ENCODE results near the gene SCAF1. TPM values are rescaled to one million over a fixed set of nuclear protein-coding genes. Genes with fewer than 3 reads are reported as not detected.

The SCAF1 gene
- polyA plus RNA-seq, 3 donors, result 12.7 to 23.5 (median 17.4) TPM

DNA sequence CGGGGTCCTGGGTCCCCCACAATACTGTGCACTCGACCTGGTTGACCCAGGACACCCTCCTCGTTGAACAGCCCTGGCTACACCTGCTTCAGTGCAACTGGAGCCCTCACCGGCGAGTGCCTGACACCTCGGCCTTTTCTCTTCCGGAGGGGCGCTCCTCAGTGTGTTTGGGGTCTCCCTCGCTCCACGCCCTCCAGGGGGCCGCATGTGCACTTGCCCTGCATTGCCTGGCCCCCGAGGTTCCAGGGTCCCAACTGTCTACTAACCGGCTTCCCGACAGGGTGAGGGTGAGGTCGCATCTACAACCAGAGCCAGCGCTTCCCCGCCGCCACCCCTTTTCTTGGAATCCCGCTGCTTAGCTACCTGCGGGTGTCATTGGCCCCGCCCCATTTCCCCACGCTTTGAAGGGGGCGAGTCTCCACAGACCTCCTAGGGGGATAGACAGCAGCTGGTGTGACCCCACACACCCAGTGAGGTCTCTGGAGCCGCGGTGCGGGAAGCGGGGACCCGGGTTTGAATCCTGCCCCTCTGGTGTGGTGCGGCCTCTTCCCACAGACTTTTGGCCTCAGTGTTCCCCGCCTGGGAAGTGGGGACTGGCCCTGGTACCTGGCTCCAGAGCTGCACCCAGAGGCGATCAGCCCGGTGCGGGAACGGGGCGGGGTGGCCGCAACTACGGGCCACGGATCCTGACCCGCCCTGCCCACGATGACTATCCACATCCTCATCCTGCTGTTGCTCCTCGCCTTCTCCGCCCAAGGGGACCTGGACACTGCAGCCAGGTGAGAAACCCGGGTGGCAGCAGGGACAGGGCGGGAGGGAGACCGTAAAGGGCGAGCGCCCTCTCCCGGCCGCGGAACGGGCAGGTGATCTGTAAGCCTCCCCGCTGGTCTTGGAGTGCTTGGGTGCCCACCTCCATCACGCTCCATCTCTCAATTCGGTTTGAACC is 47.4 kb downstream of the SCAF1 start, which contains the start of gene ADM5:
Gene ADM5, plus strand, starts transcription at position 462 of the 946 bp plus-strand sequence. Its CDS starts 244 bp downstream, at position 706.
- 26 to 33% (median 33%) methylated on average over 50 to 54 of the region's 54 CpGs for WGBS, 3 donors
- H3K27ac ChIP-seq (ENCODE audit: low read depth, low read length), result no peak within 1 kb of the TSS

DNA sequence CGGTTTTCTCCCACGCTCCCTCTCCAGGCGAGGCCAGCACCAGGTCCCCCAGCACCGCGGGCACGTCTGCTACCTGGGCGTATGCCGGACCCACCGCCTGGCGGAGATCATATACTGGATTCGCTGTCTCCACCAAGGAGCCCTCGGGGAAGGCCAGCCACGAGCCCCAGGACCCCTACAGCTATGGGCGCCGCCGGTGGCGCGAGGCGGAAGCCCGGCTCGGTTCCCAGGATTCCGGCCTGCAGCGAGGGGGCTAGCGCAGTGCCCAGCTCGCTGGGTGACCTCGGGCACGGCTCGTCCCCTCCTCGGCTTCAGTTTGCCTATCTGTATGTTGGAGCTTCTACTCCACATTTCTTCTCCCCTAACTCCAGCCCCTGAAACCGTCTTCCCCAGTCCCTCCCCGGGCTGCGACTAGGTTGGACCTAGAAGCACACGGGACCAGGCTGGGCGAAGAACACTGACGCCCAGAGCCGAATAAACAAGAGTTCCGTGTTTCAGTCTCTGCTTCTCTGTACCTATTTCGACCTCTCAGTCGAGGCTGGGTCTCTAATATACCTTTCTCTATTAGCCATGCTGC is 48.2 kb downstream of the SCAF1 start:
- WGBS, 3 donors, result 8 to 16% (median 13%) methylated on average over 36 to 39 of the region's 39 CpGs
- no peak overlapping the region for H3K27ac ChIP-seq (ENCODE audit: low read depth, low read length)

GRCh38 chr19:49690656-49691242 is 48.7 kb downstream of the SCAF1 start, which contains the start of gene CPT1C:
CPT1C (plus strand) TSS chr19:49691116; CDS start chr19:49692253, 1,137 bp downstream.
- H3K27ac ChIP-seq (ENCODE audit: low read depth, low read length), result no peak within 1 kb of the TSS
- 2 to 4% (median 3%) methylated on average over 38 of the region's 38 CpGs for WGBS, 3 donors

DNA sequence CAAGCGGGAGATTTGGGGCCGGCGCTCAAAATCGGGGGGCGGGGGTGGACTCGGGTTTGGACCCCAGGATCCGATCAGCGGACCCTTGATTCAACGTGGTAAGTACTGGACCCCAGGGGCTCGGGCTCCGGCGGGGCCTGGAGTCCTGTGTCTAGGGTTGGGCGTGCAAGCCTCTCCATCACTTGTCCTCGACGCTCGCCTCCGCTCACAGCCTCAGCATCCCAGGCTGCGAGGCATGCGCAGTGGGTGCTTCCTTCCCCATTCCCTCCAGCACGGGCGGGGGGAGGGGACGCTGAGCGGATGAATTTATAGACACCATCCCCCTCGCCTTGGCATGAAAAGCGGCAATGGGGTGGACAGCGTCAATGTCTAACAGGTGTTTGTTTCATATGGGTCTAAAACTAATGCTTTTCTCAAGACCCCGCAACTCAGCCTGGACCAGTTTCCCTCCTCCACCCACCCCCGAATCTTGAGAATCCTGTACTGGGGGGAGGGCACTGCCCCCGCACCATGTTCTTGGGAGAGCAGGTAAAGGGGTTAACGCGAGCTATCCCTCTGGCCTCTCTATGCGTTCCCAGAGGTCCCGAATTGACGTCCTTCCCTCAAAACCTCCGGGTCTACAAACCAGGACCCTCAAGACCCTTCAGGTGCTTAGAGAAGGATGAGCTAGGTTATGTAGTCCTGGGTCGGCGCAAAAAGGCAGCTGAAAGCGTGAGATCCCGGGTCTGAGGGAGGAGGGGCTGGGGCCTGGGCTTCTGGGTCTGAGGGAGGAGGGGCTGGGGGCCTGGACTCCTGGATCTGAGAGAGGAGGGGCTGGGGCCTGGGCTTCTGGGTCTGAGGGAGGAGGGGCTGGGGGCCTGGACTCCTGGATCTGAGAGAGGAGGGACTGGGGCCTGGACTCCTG is 49.5 kb downstream of the SCAF1 start:
- 9 to 17% (median 12%) methylated on average over 37 to 39 of the region's 39 CpGs for WGBS, 3 donors

DNA sequence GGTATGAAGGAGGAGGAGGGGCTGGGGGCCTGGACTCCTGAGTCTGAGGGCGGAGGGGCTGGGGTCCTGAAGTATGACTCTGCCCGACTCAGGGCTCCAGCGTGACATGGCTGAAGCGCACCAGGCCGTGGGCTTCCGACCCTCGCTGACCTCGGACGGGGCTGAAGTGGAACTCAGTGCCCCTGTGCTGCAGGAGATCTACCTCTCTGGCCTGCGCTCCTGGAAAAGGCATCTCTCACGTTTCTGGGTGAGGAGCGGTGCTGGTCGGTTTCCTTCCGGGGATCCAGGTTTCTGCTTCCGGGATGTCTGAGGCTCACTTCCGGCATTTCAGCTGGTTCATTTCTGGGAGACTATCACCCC is 50.1 kb downstream of the SCAF1 start:
- WGBS, 3 donors, result 65 to 70% (median 69%) methylated on average over 16 of the region's 16 CpGs
- no peak overlapping the region for H3K27ac ChIP-seq (ENCODE audit: low read depth, low read length)

More for the DNA sequence above, 49.5 kb downstream of the SCAF1 start:
- no peak overlapping the region for H3K27ac ChIP-seq (ENCODE audit: low read depth, low read length)

DNA sequence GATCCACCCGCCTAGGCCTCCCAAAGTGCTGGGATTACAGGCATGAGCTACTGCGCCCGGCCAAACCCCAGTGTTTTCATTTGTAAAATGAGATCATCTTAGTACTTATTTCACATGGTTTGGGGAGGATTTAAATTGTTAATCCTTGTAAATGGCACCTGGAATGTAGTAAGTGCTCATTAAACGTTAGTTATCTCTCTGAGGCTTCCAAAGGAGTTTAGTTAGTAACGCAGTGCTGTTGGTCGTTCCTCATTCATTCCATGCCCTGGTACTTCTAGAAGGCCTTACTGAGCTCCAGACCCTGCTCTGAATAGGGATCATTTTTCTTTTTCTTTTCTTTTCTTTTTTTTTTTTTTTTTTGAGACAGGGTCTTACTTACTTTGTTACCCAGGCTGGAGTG is 54.1 kb downstream of the SCAF1 start:
- H3K27ac ChIP-seq (ENCODE audit: low read depth, low read length), result no peak overlapping the region
- WGBS, 3 donors, result 82 to 93% (median 85%) methylated on average over 6 of the region's 6 CpGs

- 87 to 95% (median 94%) methylated on average over 7 of the region's 7 CpGs for WGBS, 3 donors
- no peak overlapping the region for H3K27ac ChIP-seq (ENCODE audit: low read depth, low read length)
These were observed 54.9 kb downstream of the SCAF1 start for GRCh38 chr19:49696865-49697264.

GRCh38 chr19:49699364-49699763 is 57.4 kb downstream of the SCAF1 start:
- WGBS, 3 donors, result 84 to 95% (median 88%) methylated on average over 5 of the region's 5 CpGs
- no peak overlapping the region for H3K27ac ChIP-seq (ENCODE audit: low read depth, low read length)

GRCh38 chr19:49700563-49700962 is 58.6 kb downstream of the SCAF1 start:
- WGBS, 3 donors, result 49 to 76% (median 71%) methylated on average over 10 to 11 of the region's 11 CpGs
- no peak overlapping the region for H3K27ac ChIP-seq (ENCODE audit: low read depth, low read length)

GRCh38 chr19:49701271-49701786 is 59.3 kb downstream of the SCAF1 start:
- WGBS, 3 donors, result 30 to 76% (median 72%) methylated on average over 34 to 40 of the region's 40 CpGs

GRCh38 chr19:49704888-49705642 is 63.1 kb downstream of the SCAF1 start:
- WGBS, 3 donors, result 86 to 88% (median 87%) methylated on average over 22 of the region's 22 CpGs
- no peak overlapping the region for H3K27ac ChIP-seq (ENCODE audit: low read depth, low read length)

More at GRCh38 chr19:49701271-49701786, 59.3 kb downstream of the SCAF1 start:
- no peak overlapping the region for H3K27ac ChIP-seq (ENCODE audit: low read depth, low read length)

DNA sequence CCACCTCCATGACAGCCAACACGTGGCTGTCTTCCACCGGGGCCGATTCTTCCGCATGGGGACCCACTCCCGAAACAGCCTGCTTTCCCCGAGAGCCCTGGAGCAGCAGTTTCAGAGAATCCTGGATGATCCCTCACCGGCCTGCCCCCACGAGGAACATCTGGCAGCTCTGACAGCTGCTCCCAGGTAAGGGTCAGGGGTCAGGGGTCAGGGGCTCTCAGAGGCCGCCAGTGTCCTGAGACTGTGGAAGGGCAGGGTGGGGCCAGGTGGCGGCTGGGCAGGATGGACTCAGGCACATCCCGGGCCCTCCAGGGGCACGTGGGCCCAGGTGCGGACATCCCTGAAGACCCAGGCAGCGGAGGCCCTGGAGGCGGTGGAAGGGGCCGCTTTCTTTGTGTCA is 63.9 kb downstream of the SCAF1 start:
- WGBS, 3 donors, result 88 to 91% (median 88%) methylated on average over 16 of the region's 16 CpGs
- no peak overlapping the region for H3K27ac ChIP-seq (ENCODE audit: low read depth, low read length)

Other genes with a start within 250 kb of the SCAF1 start
- gene PTH2, start 218.8 kb upstream of the SCAF1 start, polyA plus RNA-seq, result not detected
- gene GFY, start 216.8 kb upstream of the SCAF1 start, polyA plus RNA-seq, result not detected
- gene SLC17A7, start 200.7 kb upstream of the SCAF1 start, polyA plus RNA-seq, result 1 to 10 TPM in 2 of 3 donors, under 1 TPM in 1; 0.23 to 7.3 (median 1.5) TPM
- gene PIH1D1, start 190.4 kb upstream of the SCAF1 start, polyA plus RNA-seq, result 10 to 100 TPM; 43.8 to 85.5 (median 50.3) TPM
- gene ALDH16A1, start 189.0 kb upstream of the SCAF1 start, polyA plus RNA-seq, result 10 to 100 TPM; 24.1 to 31.4 (median 29.5) TPM
- gene FLT3LG, start 168.0 kb upstream of the SCAF1 start, polyA plus RNA-seq, result 10 to 100 TPM in 1 of 3 donors, 1 to 10 TPM in 2; 2.6 to 20.5 (median 7.4) TPM
- 1,000 to 10,000 TPM; 3,139 to 5,659 (median 3,499) TPM for gene RPL13A, start 154.6 kb upstream of the SCAF1 start, polyA plus RNA-seq
- gene RPS11, start 145.8 kb upstream of the SCAF1 start, polyA plus RNA-seq, result 1,000 to 10,000 TPM; 3,233 to 6,569 (median 4,953) TPM
- gene FCGRT, start 129.5 kb upstream of the SCAF1 start, polyA plus RNA-seq, result 100 to 1,000 TPM in 2 of 3 donors, 10 to 100 TPM in 1; 57.1 to 268 (median 264) TPM
- 10 to 100 TPM in 2 of 3 donors, 1 to 10 TPM in 1; 7.8 to 61.6 (median 33.7) TPM for gene RCN3, start 114.2 kb upstream of the SCAF1 start, polyA plus RNA-seq
- 10 to 100 TPM; 61.0 to 95.7 (median 77.8) TPM for gene NOSIP, start 61.7 kb upstream of the SCAF1 start, polyA plus RNA-seq
- 10 to 100 TPM in 1 of 3 donors, 1 to 10 TPM in 2; 2.9 to 11.7 (median 3.0) TPM for gene PRRG2, start 60.9 kb upstream of the SCAF1 start, polyA plus RNA-seq
- gene PRR12, start 51.0 kb upstream of the SCAF1 start, polyA plus RNA-seq, result 10 to 100 TPM in 1 of 3 donors, 1 to 10 TPM in 2; 5.1 to 11.5 (median 7.3) TPM
- gene RRAS, start 2.1 kb upstream of the SCAF1 start, polyA plus RNA-seq, result 100 to 1,000 TPM in 2 of 3 donors, 10 to 100 TPM in 1; 31.9 to 302 (median 198) TPM
- 10 to 100 TPM; 45.8 to 76.0 (median 56.6) TPM for gene IRF3, start 23.6 kb downstream of the SCAF1 start, polyA plus RNA-seq
- gene BCL2L12, start 23.7 kb downstream of the SCAF1 start, polyA plus RNA-seq, result 10 to 100 TPM; 14.1 to 18.4 (median 15.4) TPM
- 100 to 1,000 TPM in 2 of 3 donors, 10 to 100 TPM in 1; 80.2 to 153 (median 118) TPM for gene PRMT1, start 35.1 kb downstream of the SCAF1 start, polyA plus RNA-seq
- gene ADM5, start 47.4 kb downstream of the SCAF1 start, polyA plus RNA-seq, result 1 to 10 TPM; 1.0 to 2.5 (median 1.0) TPM
- gene CPT1C, start 48.9 kb downstream of the SCAF1 start, polyA plus RNA-seq, result 10 to 100 TPM in 1 of 3 donors, 1 to 10 TPM in 2; 1.8 to 12.1 (median 3.2) TPM
- 1 to 10 TPM in 2 of 3 donors, under 1 TPM in 1; 0.22 to 2.5 (median 1.1) TPM for gene TSKS, start 121.1 kb downstream of the SCAF1 start, polyA plus RNA-seq
- gene AP2A1, start 124.8 kb downstream of the SCAF1 start, polyA plus RNA-seq, result 10 to 100 TPM; 49.3 to 82.4 (median 75.9) TPM
- 10 to 100 TPM; 19.3 to 21.8 (median 20.9) TPM for gene FUZ, start 171.1 kb downstream of the SCAF1 start, polyA plus RNA-seq
- 10 to 100 TPM; 21.8 to 38.8 (median 22.4) TPM for gene MED25, start 176.1 kb downstream of the SCAF1 start, polyA plus RNA-seq
- gene PTOV1, start 208.9 kb downstream of the SCAF1 start, polyA plus RNA-seq, result 10 to 100 TPM; 69.1 to 76.8 (median 73.5) TPM
- gene PNKP, start 225.4 kb downstream of the SCAF1 start, polyA plus RNA-seq, result 10 to 100 TPM; 29.7 to 50.9 (median 45.8) TPM
- gene AKT1S1, start 235.1 kb downstream of the SCAF1 start, polyA plus RNA-seq, result 10 to 100 TPM; 21.6 to 43.5 (median 41.7) TPM
- gene TBC1D17, start 235.5 kb downstream of the SCAF1 start, polyA plus RNA-seq, result 10 to 100 TPM; 35.7 to 46.6 (median 37.0) TPM